CD4-positive, CD25-positive, alpha-beta regulatory T cell (primary cell): ENCODE data around the gene NANOG. TPM values are rescaled to one million over a fixed set of nuclear protein-coding genes. Genes with fewer than 3 reads are reported as not detected.
"Not testable (repeated sequence)": the region's sequence is repeated elsewhere in the genome, so short reads cannot be mapped to it uniquely, and the experiment has no call there.

ENCODE experiments used
- ATAC-seq, 2 donors: fragments of 150-1000 bp; cut with Tn5 transposase; one replicate each; pipeline ENCODE4 v1.10.0; 2021; ENCODE audit warnings: low read depth in 2 of 2, moderate number of reproducible peaks in 2 of 2, moderate library complexity in 1 of 2
- DNase-seq, 3 donors: peaks; one replicate each; pipeline versions ENCODE4 v3.0.0 to v3.0.0-alpha.2; 2012 to 2022; ENCODE audit warnings: mixed read lengths in 1 of 3
- H3K27ac ChIP-seq: one replicate; pipeline ENCODE4 v1.7.0; 2013; ENCODE audit warnings: mild to moderate bottlenecking, low read length; ENCODE audit not compliant: insufficient read depth, poor library complexity, severe bottlenecking
- H3K27me3 ChIP-seq: one replicate; pipeline ENCODE4 v1.7.0; 2013; ENCODE audit warnings: low read length; ENCODE audit not compliant: control insufficient read depth, insufficient read depth
- H3K36me3 ChIP-seq: one replicate; pipeline ENCODE4 v1.7.0; 2013; ENCODE audit warnings: mild to moderate bottlenecking, low read length, moderate library complexity; ENCODE audit not compliant: control insufficient read depth, insufficient read depth
- H3K4me1 ChIP-seq: 2 replicates; pipeline ENCODE4 v1.7.0; 2013; ENCODE audit warnings: mild to moderate bottlenecking, low read length; ENCODE audit not compliant: insufficient read depth, control insufficient read depth, poor library complexity, severe bottlenecking
- H3K4me3 ChIP-seq: one replicate; pipeline ENCODE4 v1.7.0; 2013; ENCODE audit warnings: low read depth, mild to moderate bottlenecking, low read length, moderate library complexity
- H3K9me3 ChIP-seq, 2 experiments: 1 replicate in 1 of 2; 2 replicates in 1 of 2; pipeline ENCODE4 v1.7.0; 2013; ENCODE audit warnings: low read length in 2 of 2, mild to moderate bottlenecking in 1 of 2, moderate library complexity in 1 of 2; ENCODE audit not compliant: control insufficient read depth in 2 of 2
- H3K27ac Mint-ChIP-seq, 3 donors: one replicate each; pipeline ENCODE4 v1.8.0; 2020 to 2022; ENCODE audit warnings: mild to moderate bottlenecking in 3 of 3, mixed read lengths in 3 of 3, moderate library complexity in 2 of 3
- H3K27me3 Mint-ChIP-seq: one replicate; pipeline ENCODE4 v1.8.0; 2022; ENCODE audit warnings: mild to moderate bottlenecking, mixed read lengths
- H3K36me3 Mint-ChIP-seq: one replicate; pipeline ENCODE4 v1.8.0; 2020; ENCODE audit warnings: mixed read lengths
- H3K4me1 Mint-ChIP-seq, 4 donors: one replicate each; pipeline ENCODE4 v1.8.0; 2020 to 2022; ENCODE audit warnings: mixed read lengths in 4 of 4, mild to moderate bottlenecking in 1 of 4
- H3K4me3 Mint-ChIP-seq, 4 donors: one replicate each; pipeline ENCODE4 v1.8.0; 2020 to 2022; ENCODE audit warnings: mild to moderate bottlenecking in 4 of 4, mixed read lengths in 4 of 4, moderate library complexity in 3 of 4
- H3K9me3 Mint-ChIP-seq, 7 donors: one replicate each; pipeline ENCODE4 v1.8.0; 2020 to 2022; ENCODE audit warnings: mixed read lengths in 7 of 7, mild to moderate bottlenecking in 3 of 7, moderate library complexity in 2 of 7
- polyA plus RNA-seq, 4 donors: library from polyadenylated mRNA; unstranded; fragments of 300-500 nt; fragmentation: Illumina TruSeq; gene quantifications; one replicate each; pipeline ENCODE4 v1.2.3, GENCODE V29; 2021
- total RNA-seq: library from RNA; stranded (reverse); gene quantifications from one replicate; pipeline ENCODE4 v1.2.3, GENCODE V29; 2022

The NANOG gene
- total and polyA plus RNA-seq, 5 donors from 2014 or later, result not detected

DNA sequence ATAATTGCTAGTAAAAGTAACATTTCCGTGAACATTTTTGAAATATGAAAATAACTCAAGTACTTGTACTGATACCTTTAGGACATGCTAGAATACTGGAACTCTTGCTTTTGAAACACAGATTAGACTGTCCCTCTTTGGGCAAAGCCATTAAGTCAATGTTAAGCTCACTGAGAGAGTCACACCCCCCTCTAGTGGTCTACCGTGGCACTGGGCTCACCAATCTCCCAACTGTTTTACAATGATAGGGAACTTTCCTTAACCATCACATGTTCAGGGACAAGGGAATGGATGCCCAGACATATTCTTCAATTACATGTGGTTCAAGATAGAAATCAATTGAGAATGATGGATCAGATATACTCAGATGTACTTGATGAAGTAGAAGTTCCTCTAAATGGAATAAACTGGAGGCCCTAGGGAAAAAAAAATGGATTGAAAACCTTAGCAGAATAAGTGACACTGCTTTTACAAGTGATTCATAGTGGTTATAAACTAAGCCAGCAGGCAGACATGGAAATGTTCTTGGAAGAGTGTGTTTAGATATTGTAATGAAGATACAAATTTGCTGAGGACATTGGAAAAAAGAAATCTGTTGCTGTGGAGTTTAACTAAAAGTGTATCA lies 17.8 kb downstream of the NANOG start:
- H3K4me1 ChIP-seq, result no peaks in the 10 kb centered on the region
- Mint-ChIP-seq H3K27me3 (no peaks in the 10 kb centered on the region), H3K4me3 (no peak overlapping the region), H3K27ac (no peak overlapping the region), H3K36me3 (no peaks in the 10 kb centered on the region), H3K9me3 (peaks cover 0 to 2% (median 0%) of the 10 kb centered on the region in 7 donors), H3K4me1 (no peaks in the 10 kb centered on the region)
- no peak overlapping the region for H3K27ac ChIP-seq
- H3K4me3 ChIP-seq, result no peak overlapping the region
- H3K36me3 ChIP-seq, result no peaks in the 10 kb centered on the region
- no peaks in the 10 kb centered on the region for H3K27me3 ChIP-seq
- DNase-seq (peak; percentile 18 to 53 (median 47)), ATAC-seq (peak; percentile 37 to 57)
- H3K9me3 ChIP-seq, result no peaks in the 10 kb centered on the region

DNA sequence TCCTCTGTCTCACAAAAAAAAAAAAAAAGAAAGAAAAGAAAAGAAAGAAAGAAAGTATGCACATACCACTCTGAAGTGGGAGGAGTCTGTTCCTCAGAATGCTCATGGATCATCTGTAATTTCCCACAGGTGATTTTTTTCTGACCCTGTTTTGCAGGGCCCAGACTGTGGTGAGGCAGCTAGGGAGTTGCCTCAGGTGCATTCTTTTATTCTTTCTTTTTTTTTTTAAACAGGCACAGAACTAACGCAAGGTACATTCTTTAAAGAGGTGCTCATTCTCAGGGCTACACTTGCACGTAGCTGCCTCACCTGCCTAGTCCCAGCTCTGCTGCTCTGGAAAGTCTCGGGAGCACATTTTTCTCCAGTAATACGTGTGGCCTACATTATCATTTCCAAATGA lies 36.6 kb downstream of the NANOG start:
- DNase-seq, H3K27ac Mint-ChIP-seq, H3K27me3 Mint-ChIP-seq, H3K27ac ChIP-seq, H3K27me3 ChIP-seq, H3K4me1 Mint-ChIP-seq, H3K9me3 ChIP-seq, H3K4me1 ChIP-seq, H3K36me3 Mint-ChIP-seq, H3K9me3 Mint-ChIP-seq, H3K4me3 Mint-ChIP-seq, H3K36me3 ChIP-seq, H3K4me3 ChIP-seq, ATAC-seq: not testable (repeated sequence)

GRCh38 chr12:7829737-7830136 lies 40.5 kb downstream of the NANOG start:
- H3K4me3 Mint-ChIP-seq, H3K4me1 Mint-ChIP-seq, H3K36me3 ChIP-seq, H3K9me3 Mint-ChIP-seq, H3K9me3 ChIP-seq, H3K4me1 ChIP-seq, DNase-seq, H3K27ac Mint-ChIP-seq, H3K27me3 ChIP-seq, H3K4me3 ChIP-seq, H3K36me3 Mint-ChIP-seq, ATAC-seq, H3K27ac ChIP-seq: not testable (repeated sequence)
- peaks cover 18% of the 10 kb centered on the region for H3K27me3 Mint-ChIP-seq

DNA sequence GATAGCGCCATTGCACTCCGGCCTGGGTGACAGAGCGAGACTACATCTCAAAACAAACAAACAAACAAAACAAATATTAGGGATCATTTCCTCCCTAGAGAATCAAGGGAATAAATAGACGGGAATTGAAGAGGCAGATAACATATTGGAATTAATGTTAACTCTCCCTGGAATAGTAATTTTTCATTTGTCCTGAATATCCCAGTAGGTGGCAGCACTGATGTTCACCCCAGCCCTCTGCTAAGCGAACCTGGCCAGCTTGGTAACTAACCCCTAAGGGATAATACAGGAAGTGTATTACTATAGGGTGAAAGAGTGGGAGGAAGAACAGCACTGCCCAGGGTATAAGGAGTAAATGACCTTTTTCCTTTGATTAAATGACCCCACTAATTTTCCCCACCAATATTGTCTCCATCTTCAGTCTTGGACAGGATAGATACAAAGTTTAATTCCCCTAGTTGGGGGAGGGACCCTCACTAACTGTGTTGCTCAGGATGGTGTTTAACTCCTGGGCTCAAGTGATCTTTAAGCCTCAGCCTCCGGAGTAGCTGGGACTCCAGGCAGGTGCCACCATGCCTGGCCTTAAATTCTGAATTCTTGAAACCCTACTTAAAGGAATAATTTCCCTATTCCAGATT lies 43.0 kb downstream of the NANOG start:
- no peaks in the 10 kb centered on the region for H3K9me3 ChIP-seq
- Mint-ChIP-seq H3K36me3 (no peaks in the 10 kb centered on the region), H3K27me3 (peaks cover 24% of the 10 kb centered on the region), H3K27ac (no peak overlapping the region), H3K9me3 (no peaks in the 10 kb centered on the region), H3K4me3 (no peak overlapping the region), H3K4me1 (peaks cover 0 to 3% (median 0%) of the 10 kb centered on the region in 4 donors)
- peak in 2 of 3 donors; percentile 13 to 51 for DNase-seq
- ATAC-seq, result peak in 1 of 2 donors; percentile 60
- H3K27me3 ChIP-seq, result no peaks in the 10 kb centered on the region
- H3K4me3 ChIP-seq, result no peak overlapping the region
- no peaks in the 10 kb centered on the region for H3K36me3 ChIP-seq
- no peaks in the 10 kb centered on the region for H3K4me1 ChIP-seq
- H3K27ac ChIP-seq, result no peak overlapping the region

- H3K27ac ChIP-seq, H3K4me1 ChIP-seq, H3K4me3 ChIP-seq, H3K27ac Mint-ChIP-seq, ATAC-seq, H3K9me3 Mint-ChIP-seq, H3K4me1 Mint-ChIP-seq, DNase-seq, H3K27me3 ChIP-seq, H3K4me3 Mint-ChIP-seq, H3K36me3 ChIP-seq, H3K9me3 ChIP-seq, H3K36me3 Mint-ChIP-seq: not testable (repeated sequence)
- H3K27me3 Mint-ChIP-seq, result peaks cover 18% of the 10 kb centered on the region
Measured at GRCh38 chr12:7833201-7833600, 44.0 kb downstream of the NANOG start.

DNA sequence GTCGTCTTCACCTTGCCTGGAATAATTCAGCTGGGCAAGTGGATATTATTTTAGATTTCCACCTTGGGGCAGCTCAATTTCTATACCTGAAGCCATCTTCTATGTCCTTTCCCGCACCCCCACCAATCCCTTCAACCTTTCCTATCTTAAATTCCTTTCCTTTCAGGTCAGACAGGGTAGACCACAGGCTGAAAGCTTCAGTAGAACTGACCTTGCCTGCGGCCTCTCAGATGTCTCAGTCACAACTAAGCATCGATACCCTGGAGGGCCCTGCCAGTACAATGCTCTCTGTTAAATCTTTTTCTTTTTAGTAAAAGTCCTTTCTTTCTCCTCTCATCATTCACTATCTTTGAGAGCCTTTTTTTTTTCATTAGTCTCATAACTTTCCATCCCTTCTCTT lies 44.6 kb downstream of the NANOG start:
- H3K9me3 ChIP-seq, result no peaks in the 10 kb centered on the region
- DNase-seq, result no peak
- H3K27me3 ChIP-seq, result no peaks in the 10 kb centered on the region
- Mint-ChIP-seq H3K4me3 (no peak overlapping the region), H3K27me3 (peaks cover 21% of the 10 kb centered on the region), H3K27ac (no peak overlapping the region), H3K9me3 (no peaks in the 10 kb centered on the region), H3K36me3 (no peaks in the 10 kb centered on the region), H3K4me1 (peaks cover 0 to 3% (median 0%) of the 10 kb centered on the region in 4 donors)
- no peak overlapping the region for H3K27ac ChIP-seq
- no peak for ATAC-seq
- no peak overlapping the region for H3K4me3 ChIP-seq
- no peaks in the 10 kb centered on the region for H3K4me1 ChIP-seq
- no peaks in the 10 kb centered on the region for H3K36me3 ChIP-seq

DNA sequence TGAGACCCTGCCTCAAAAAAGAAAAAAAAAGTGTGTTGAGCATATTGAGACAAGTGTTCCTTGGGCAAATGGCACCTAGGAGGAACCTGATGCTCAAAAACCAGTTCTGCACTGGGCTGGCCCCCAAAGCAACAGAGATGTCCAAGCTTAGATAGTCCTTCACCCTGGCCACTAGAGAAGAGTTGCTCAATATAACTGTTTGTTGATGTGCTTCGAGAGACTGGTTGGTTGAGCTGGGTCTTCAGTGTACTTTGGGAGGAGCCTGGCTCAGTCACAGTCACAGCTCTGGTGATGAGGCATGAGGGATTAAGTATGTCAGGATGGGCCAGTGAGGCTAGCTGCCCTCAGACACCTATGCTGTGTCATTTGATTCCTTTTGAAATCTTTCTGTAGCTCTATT lies 45.5 kb downstream of the NANOG start:
- no peak for DNase-seq
- Mint-ChIP-seq H3K27ac (no peak overlapping the region), H3K9me3 (no peaks in the 10 kb centered on the region)

GRCh38 chr12:7835116-7835515 lies 45.9 kb downstream of the NANOG start:
- ATAC-seq (no peak), DNase-seq (no peak)
- Mint-ChIP-seq H3K27ac (no peak overlapping the region), H3K27me3 (peaks cover 21% of the 10 kb centered on the region), H3K9me3 (no peaks in the 10 kb centered on the region), H3K36me3 (no peaks in the 10 kb centered on the region), H3K4me3 (no peak overlapping the region), H3K4me1 (peaks cover 0 to 3% (median 0%) of the 10 kb centered on the region in 4 donors)
- Histone ChIP-seq H3K4me1 (no peaks in the 10 kb centered on the region), H3K9me3 (no peaks in the 10 kb centered on the region), H3K4me3 (no peak overlapping the region), H3K36me3 (no peaks in the 10 kb centered on the region), H3K27me3 (no peaks in the 10 kb centered on the region), H3K27ac (no peak overlapping the region)

More for the DNA sequence above, 45.5 kb downstream of the NANOG start:
- Histone ChIP-seq H3K9me3 (no peaks in the 10 kb centered on the region), H3K4me3 (no peak overlapping the region), H3K27ac (no peak overlapping the region), H3K27me3 (no peaks in the 10 kb centered on the region), H3K36me3 (no peaks in the 10 kb centered on the region), H3K4me1 (no peaks in the 10 kb centered on the region)
- Mint-ChIP-seq H3K27me3 (peaks cover 21% of the 10 kb centered on the region), H3K4me1 (peaks cover 0 to 3% (median 0%) of the 10 kb centered on the region in 4 donors), H3K4me3 (no peak overlapping the region), H3K36me3 (no peaks in the 10 kb centered on the region)
- ATAC-seq, result no peak
